Fibroblast of skin of left quadriceps (primary cell): Measurements from ENCODE around the gene ERC2.
A peak's percentile ranks its signal among the peaks of the same experiment; 100 is the strongest.

Experiments
- DNase-seq, 2 experiments: peaks; one replicate each; pipeline ENCODE4 v3.0.0-alpha.2; 2013; ENCODE audit warnings: low read depth in 2 of 2

The ERC2 gene

GRCh38 chr3:55716044-55716443 is 752.2 kb downstream of the ERC2 start:
- no peak for DNase-seq

GRCh38 chr3:55714057-55714456 is 754.2 kb downstream of the ERC2 start:
- DNase-seq, result no peak

GRCh38 chr3:55711646-55712045 is 756.6 kb downstream of the ERC2 start:
- no peak for DNase-seq

GRCh38 chr3:55709411-55710012 is 758.8 kb downstream of the ERC2 start:
- DNase-seq, result no peak

- no peak for DNase-seq
Measured at GRCh38 chr3:55708921-55709320, 759.3 kb downstream of the ERC2 start.

GRCh38 chr3:55708242-55708641 is 760.0 kb downstream of the ERC2 start:
- no peak for DNase-seq

GRCh38 chr3:55704521-55704920 is 763.7 kb downstream of the ERC2 start:
- peak in 1 of 2 experiments; percentile 52 for DNase-seq

- DNase-seq, result no peak
Measured at GRCh38 chr3:55702822-55703221, 765.4 kb downstream of the ERC2 start.

GRCh38 chr3:55701997-55702396 is 766.3 kb downstream of the ERC2 start:
- no peak for DNase-seq

GRCh38 chr3:55698831-55699230 is 769.4 kb downstream of the ERC2 start:
- no peak for DNase-seq

GRCh38 chr3:55697177-55697865 is 770.9 kb downstream of the ERC2 start:
- no peak for DNase-seq

GRCh38 chr3:55692957-55693558 is 775.2 kb downstream of the ERC2 start:
- peak; percentile 50 to 56 for DNase-seq

GRCh38 chr3:55692295-55692956 is 775.8 kb downstream of the ERC2 start:
- DNase-seq, result no peak

GRCh38 chr3:55691141-55691540 is 777.1 kb downstream of the ERC2 start:
- DNase-seq, result no peak

- DNase-seq, result no peak
Measured at GRCh38 chr3:55690726-55691125, 777.5 kb downstream of the ERC2 start.

- no peak for DNase-seq
Measured at GRCh38 chr3:55690177-55690576, 778.1 kb downstream of the ERC2 start.

- DNase-seq, result no peak
Measured at GRCh38 chr3:55688154-55688553, 780.1 kb downstream of the ERC2 start.

GRCh38 chr3:55687526-55687925 is 780.7 kb downstream of the ERC2 start:
- DNase-seq, result no peak

- DNase-seq, result peak in 1 of 2 experiments; percentile 22
Measured at GRCh38 chr3:55686426-55687254, 781.6 kb downstream of the ERC2 start.

- no peak for DNase-seq
Measured at GRCh38 chr3:55683666-55684270, 784.5 kb downstream of the ERC2 start.

GRCh38 chr3:55682461-55682860 is 785.8 kb downstream of the ERC2 start:
- no peak for DNase-seq
